A549 (cell line): ENCODE results near the gene KIF1A.
"Not testable (repeated sequence)": the region's sequence is repeated elsewhere in the genome, so short reads cannot be mapped to it uniquely, and the experiment has no call there.

Source experiments
- BHLHE40 ChIP-seq: IDR thresholded peaks from 2 replicates; pipeline ENCODE4 v1.6.1; 2012; ENCODE audit warnings: low read depth, low read length, inconsistent platforms
- TP53 ChIP-seq: fragments of 250-450 bp; sonication (Bioruptor Pico); IDR thresholded peaks from 2 replicates; pipeline ENCODE4 v1.5.0; 2021; ENCODE audit warnings: mild to moderate bottlenecking, moderate library complexity
- TF ChIP-seq, protein P1 (sequence below): IDR thresholded peaks from 2 replicates; pipeline ENCODE4 v1.6.1; 2012
- TF ChIP-seq, protein P2 (sequence below): fragments of >200 bp; sonication (Bioruptor Twin); formaldehyde crosslinking; IDR thresholded peaks from 3 replicates; pipeline ENCODE4 v1.5.1; 2016

DNA sequence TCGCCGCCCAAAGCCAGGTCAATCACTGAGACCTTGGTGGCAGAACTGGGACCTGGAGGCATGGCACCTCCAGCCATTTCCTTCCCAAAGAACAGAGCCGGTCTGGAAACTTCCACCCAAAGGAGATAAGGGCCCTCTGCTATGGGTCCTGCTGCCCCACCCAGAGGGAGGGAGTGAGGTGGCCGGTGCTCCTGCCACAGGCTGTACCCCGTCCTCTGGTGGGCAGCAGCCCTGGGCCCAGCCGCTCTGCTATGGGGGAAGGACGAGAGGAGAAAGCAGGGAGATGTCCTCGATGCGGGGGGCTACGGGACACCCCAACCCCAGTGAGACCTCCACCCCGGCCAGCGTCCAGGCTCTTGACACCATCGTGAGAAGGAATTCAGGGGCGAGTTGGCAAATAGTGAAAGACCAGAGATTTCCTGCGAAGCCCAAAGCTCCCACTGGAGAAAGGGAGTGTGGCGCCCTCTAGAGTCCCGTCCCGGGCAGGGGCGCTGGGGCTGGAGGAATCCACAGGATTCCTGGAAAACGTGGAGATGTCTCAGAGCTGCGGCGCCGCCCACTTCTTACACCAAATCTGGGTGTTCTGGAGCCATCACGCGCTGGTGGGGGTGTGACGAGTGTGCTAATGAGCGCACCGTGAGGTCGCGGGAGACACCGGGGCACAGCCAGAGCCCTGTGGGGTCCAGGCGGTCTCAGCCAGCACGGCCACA is 121.0 kb downstream of the KIF1A start:
- not testable (repeated sequence) for TF ChIP-seq BHLHE40; TP53 (CRISPR knock-in tag)
- TF ChIP-seq, protein P1, sequence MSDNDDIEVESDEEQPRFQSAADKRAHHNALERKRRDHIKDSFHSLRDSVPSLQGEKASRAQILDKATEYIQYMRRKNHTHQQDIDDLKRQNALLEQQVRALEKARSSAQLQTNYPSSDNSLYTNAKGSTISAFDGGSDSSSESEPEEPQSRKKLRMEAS = not testable (repeated sequence)
- TF ChIP-seq, protein P2, sequence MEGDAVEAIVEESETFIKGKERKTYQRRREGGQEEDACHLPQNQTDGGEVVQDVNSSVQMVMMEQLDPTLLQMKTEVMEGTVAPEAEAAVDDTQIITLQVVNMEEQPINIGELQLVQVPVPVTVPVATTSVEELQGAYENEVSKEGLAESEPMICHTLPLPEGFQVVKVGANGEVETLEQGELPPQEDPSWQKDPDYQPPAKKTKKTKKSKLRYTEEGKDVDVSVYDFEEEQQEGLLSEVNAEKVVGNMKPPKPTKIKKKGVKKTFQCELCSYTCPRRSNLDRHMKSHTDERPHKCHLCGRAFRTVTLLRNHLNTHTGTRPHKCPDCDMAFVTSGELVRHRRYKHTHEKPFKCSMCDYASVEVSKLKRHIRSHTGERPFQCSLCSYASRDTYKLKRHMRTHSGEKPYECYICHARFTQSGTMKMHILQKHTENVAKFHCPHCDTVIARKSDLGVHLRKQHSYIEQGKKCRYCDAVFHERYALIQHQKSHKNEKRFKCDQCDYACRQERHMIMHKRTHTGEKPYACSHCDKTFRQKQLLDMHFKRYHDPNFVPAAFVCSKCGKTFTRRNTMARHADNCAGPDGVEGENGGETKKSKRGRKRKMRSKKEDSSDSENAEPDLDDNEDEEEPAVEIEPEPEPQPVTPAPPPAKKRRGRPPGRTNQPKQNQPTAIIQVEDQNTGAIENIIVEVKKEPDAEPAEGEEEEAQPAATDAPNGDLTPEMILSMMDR = not testable (repeated sequence)
